Smooth muscle cell (in vitro differentiated cells): Measurements from ENCODE around the gene RPS17. TPM values are rescaled to one million over a fixed set of nuclear protein-coding genes. Genes with fewer than 3 reads are reported as not detected.

Experiments
- DNase-seq: peaks from one replicate; lab custom pipeline; 2025; ENCODE audit not compliant: unreplicated experiment; lab: John Stamatoyannopoulos, UW
- H2AFZ ChIP-seq: fragments of 200-600 bp; sonication (generic); 2 replicates; pipeline ENCODE4 v1.6.0; 2016; ENCODE audit warnings: antibody characterized with exemption, low read depth, mild to moderate bottlenecking
- H3F3A ChIP-seq: fragments of 200-600 bp; sonication (generic); 2 replicates; pipeline ENCODE4 v1.6.0; 2017; ENCODE audit warnings: antibody characterized with exemption, low read depth
- H3K27ac ChIP-seq: fragments of 200-600 bp; sonication (generic); 2 replicates; pipeline ENCODE4 v1.5.1; 2016; ENCODE audit warnings: low read depth, mild to moderate bottlenecking
- H3K27me3 ChIP-seq: fragments of 200-600 bp; sonication (generic); 2 replicates; pipeline ENCODE4 v1.6.1; 2016; ENCODE audit warnings: low read depth, mild to moderate bottlenecking
- H3K36me3 ChIP-seq: fragments of 200-600 bp; sonication (generic); 2 replicates; pipeline ENCODE4 v1.5.1; 2016; ENCODE audit warnings: low read depth
- H3K4me1 ChIP-seq: fragments of 200-600 bp; sonication (generic); 2 replicates; pipeline ENCODE4 v1.5.1; 2016; ENCODE audit warnings: low read depth
- H3K4me2 ChIP-seq: fragments of 200-600 bp; sonication (generic); 2 replicates; pipeline ENCODE4 v1.6.0; 2016; ENCODE audit warnings: mild to moderate bottlenecking
- H3K4me3 ChIP-seq: fragments of 200-600 bp; sonication (generic); 2 replicates; pipeline ENCODE4 v1.5.1; 2016; ENCODE audit warnings: mild to moderate bottlenecking
- H3K79me2 ChIP-seq: fragments of 200-600 bp; sonication (generic); 2 replicates; pipeline ENCODE4 v1.6.0; 2016; ENCODE audit warnings: low read depth, mild to moderate bottlenecking
- H3K9ac ChIP-seq: fragments of 200-600 bp; sonication (generic); 2 replicates; pipeline ENCODE4 v1.6.0; 2016; ENCODE audit warnings: low read depth
- H3K9me3 ChIP-seq: fragments of 200-600 bp; sonication (generic); replicated peaks from 2 replicates; pipeline ENCODE4 v1.5.1; 2016; ENCODE audit warnings: low read depth
- H4K20me1 ChIP-seq: fragments of 200-600 bp; sonication (generic); 2 replicates; pipeline ENCODE4 v1.6.0; 2016; ENCODE audit warnings: low read depth
- WGBS: methylation state at CpG from one replicate; pipeline ENCODE4 v1.1.7; 2016; ENCODE audit warnings: low lambda C conversion rate; 5-methylcytosine and 5-hydroxymethylcytosine counted together
- polyA plus RNA-seq: library from polyadenylated mRNA; unstranded; fragments of >200 nt; fragmentation: Nextera tagmentation; extraction: Ambion mirVana; gene quantifications from 2 replicates; pipeline ENCODE4 v1.2.1, GENCODE V29; 2016
- total RNA-seq: library from RNA; depleted of rRNA; stranded (reverse); fragments of >200 nt; gene quantifications from 2 replicates; pipeline ENCODE4 v1.2.3, GENCODE V29; 2014
- TF ChIP-seq, protein P1 (sequence below): fragments of 200-600 bp; sonication (generic); IDR thresholded peaks from 2 replicates; pipeline ENCODE4 v1.5.1; 2017; ENCODE audit warnings: borderline replicate concordance, mild to moderate bottlenecking, antibody characterized with exemption; ENCODE audit not compliant: insufficient read depth, poor library complexity, severe bottlenecking

Gene RPS17
- total and polyA plus RNA-seq, 2 experiments from 2014 or later = 592 to 4,582 TPM

DNA sequence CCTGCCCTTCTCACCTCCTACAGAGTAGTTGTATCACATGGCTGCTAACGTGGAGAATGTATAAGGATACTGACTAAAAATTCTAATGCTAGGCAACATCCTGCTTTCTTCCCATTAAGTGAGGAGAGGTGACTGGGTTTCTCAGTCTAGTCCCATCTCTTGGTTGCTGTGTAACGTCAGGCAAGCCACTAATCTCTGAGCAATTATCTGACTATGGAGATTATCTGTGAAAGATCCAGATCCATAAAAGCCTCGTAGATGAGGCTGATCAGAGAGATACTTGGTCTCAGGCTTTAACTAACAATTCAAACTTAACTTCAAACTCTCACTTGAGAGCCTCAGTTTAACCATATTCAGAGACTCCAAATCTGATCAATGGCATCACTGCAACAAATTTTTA, 4.7 kb upstream of the RPS17 start:
- Histone ChIP-seq H3K4me2 (no peak overlapping the region), H4K20me1 (peaks cover 2% of the 10 kb centered on the region), H3K27me3 (no peaks in the 10 kb centered on the region), H3K4me1 (peaks cover 10% of the 10 kb centered on the region), H3K9me3 (no peaks in the 10 kb centered on the region), H2AFZ (no peak overlapping the region), H3K9ac (no peak overlapping the region), H3K36me3 (no peaks in the 10 kb centered on the region), H3K27ac (no peak overlapping the region), H3K79me2 (peaks cover 3% of the 10 kb centered on the region), H3K4me3 (no peak overlapping the region), H3F3A (peaks cover 8% of the 10 kb centered on the region)
- TF ChIP-seq, protein P1, sequence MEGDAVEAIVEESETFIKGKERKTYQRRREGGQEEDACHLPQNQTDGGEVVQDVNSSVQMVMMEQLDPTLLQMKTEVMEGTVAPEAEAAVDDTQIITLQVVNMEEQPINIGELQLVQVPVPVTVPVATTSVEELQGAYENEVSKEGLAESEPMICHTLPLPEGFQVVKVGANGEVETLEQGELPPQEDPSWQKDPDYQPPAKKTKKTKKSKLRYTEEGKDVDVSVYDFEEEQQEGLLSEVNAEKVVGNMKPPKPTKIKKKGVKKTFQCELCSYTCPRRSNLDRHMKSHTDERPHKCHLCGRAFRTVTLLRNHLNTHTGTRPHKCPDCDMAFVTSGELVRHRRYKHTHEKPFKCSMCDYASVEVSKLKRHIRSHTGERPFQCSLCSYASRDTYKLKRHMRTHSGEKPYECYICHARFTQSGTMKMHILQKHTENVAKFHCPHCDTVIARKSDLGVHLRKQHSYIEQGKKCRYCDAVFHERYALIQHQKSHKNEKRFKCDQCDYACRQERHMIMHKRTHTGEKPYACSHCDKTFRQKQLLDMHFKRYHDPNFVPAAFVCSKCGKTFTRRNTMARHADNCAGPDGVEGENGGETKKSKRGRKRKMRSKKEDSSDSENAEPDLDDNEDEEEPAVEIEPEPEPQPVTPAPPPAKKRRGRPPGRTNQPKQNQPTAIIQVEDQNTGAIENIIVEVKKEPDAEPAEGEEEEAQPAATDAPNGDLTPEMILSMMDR = no peak
- WGBS = 38% methylated on average over 3 of the region's 3 CpGs
- no peak for DNase-seq

- Histone ChIP-seq H3K27ac (no peak overlapping the region), H3K36me3 (no peaks in the 10 kb centered on the region), H3K4me2 (no peak overlapping the region), H3F3A (peaks cover 12% of the 10 kb centered on the region), H4K20me1 (peaks cover 8% of the 10 kb centered on the region), H3K9me3 (no peaks in the 10 kb centered on the region), H3K79me2 (peaks cover 9% of the 10 kb centered on the region), H2AFZ (no peak overlapping the region), H3K4me1 (peaks cover 10% of the 10 kb centered on the region), H3K9ac (no peak overlapping the region), H3K27me3 (no peaks in the 10 kb centered on the region), H3K4me3 (no peak overlapping the region)
- no peak for DNase-seq
- WGBS = 93% methylated on average over 9 of the region's 9 CpGs
- TF ChIP-seq, protein P1 = no peak
Observed at GRCh38 chr15:82544431-82544830, 4.2 kb upstream of the RPS17 start.

- H3F3A ChIP-seq = peaks cover 19% of the 10 kb centered on the region
- no peak for DNase-seq
- TF ChIP-seq, protein P1 = no peak
Observed at GRCh38 chr15:82543160-82543559, 2.9 kb upstream of the RPS17 start.

DNA sequence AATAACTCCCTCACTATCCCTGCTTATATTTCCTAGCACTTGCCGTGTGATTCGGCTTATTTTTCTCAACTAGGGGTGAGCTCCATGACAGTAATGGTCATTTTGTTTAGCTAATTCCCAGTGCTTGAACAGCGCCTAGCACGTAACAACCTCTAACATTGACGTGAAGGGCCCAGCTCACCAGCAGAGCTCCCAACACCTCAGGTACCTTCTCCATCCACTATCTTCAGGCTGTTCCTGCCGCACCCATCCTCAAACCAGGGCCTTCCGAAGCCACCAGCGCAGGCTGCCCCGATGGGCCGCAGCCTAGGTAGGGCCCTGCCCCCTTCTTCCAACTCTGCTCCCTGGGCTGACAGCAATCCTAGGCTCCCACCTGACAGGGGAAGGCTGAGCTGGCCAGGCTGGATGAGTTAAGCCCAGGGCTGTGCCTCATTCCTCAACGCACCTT, 751 bp upstream of the RPS17 start:
- H3F3A ChIP-seq = peaks cover 29% of the 10 kb centered on the region
- no peaks in the 10 kb centered on the region for H3K9me3 ChIP-seq
- H3K4me3 ChIP-seq = peak overlapping the region; percentile 97
- H3K4me1 ChIP-seq = peaks cover 26% of the 10 kb centered on the region
- H3K36me3 ChIP-seq = peaks cover 12% of the 10 kb centered on the region
- TF ChIP-seq, protein P1 = no peak
- H3K27ac ChIP-seq = peak overlapping the region; percentile 88
- WGBS = 24% methylated on average over 11 of the region's 11 CpGs
- H3K27me3 ChIP-seq = no peaks in the 10 kb centered on the region
- H3K9ac ChIP-seq = peak overlapping the region; percentile 73
- H4K20me1 ChIP-seq = peaks cover 42% of the 10 kb centered on the region
- peak overlapping the region; percentile 94 for H3K4me2 ChIP-seq
- DNase-seq = no peak
- H2AFZ ChIP-seq = peak overlapping the region; percentile 87
- peaks cover 32% of the 10 kb centered on the region for H3K79me2 ChIP-seq

More at GRCh38 chr15:82543160-82543559, 2.9 kb upstream of the RPS17 start:
- Histone ChIP-seq H3K4me2 (no peak overlapping the region), H3K9me3 (no peaks in the 10 kb centered on the region), H4K20me1 (peaks cover 20% of the 10 kb centered on the region), H3K36me3 (peaks cover 5% of the 10 kb centered on the region), H3K9ac (no peak overlapping the region), H3K4me1 (peaks cover 22% of the 10 kb centered on the region), H3K4me3 (no peak overlapping the region), H2AFZ (no peak overlapping the region), H3K27ac (peak overlapping the region; percentile 13), H3K79me2 (peaks cover 22% of the 10 kb centered on the region), H3K27me3 (no peaks in the 10 kb centered on the region)
- WGBS = 18% methylated on average over 2 of the region's 2 CpGs
